DND-41 (cell line): Measurements from ENCODE around the gene HCRT.
A peak's percentile ranks its signal among the peaks of the same experiment; 100 is the strongest.

Experiments used
- ATAC-seq: fragments of 200-7000 bp; cut with Tn5 transposase; 3 replicates; pipeline ENCODE4 v1.9.1; 2021; ENCODE audit warnings: low read depth; ENCODE audit not compliant: insufficient read depth
- DNase-seq: peaks from one replicate; pipeline ENCODE4 v3.0.0-alpha.2; 2020
- H2AFZ ChIP-seq: 2 replicates; pipeline ENCODE4 v1.6.0; 2012; ENCODE audit warnings: low read depth, low read length
- H3K27ac ChIP-seq: 2 replicates; pipeline ENCODE4 v1.5.1; 2012; ENCODE audit warnings: low read length, inconsistent platforms
- H3K27me3 ChIP-seq: fragments of 200-600 bp; sonication (generic); 2 replicates; pipeline ENCODE4 v1.6.0; 2012; ENCODE audit warnings: low read length, mild to moderate bottlenecking, inconsistent platforms; ENCODE audit not compliant: insufficient read depth, poor library complexity
- H3K36me3 ChIP-seq: 2 replicates; pipeline ENCODE4 v1.5.1; 2012; ENCODE audit warnings: low read length, inconsistent platforms; ENCODE audit not compliant: insufficient read depth
- H3K4me1 ChIP-seq: 2 replicates; pipeline ENCODE4 v1.5.1; 2012; ENCODE audit warnings: mild to moderate bottlenecking, low read length; ENCODE audit not compliant: insufficient read depth
- H3K4me2 ChIP-seq: 2 replicates; pipeline ENCODE4 v1.6.0; 2012; ENCODE audit warnings: mild to moderate bottlenecking, moderate library complexity, low read length, inconsistent platforms; ENCODE audit not compliant: insufficient read depth
- H3K4me3 ChIP-seq, 2 experiments: fragments of 200-600 bp in 1 of 2; shearing (Covaris generic) in 1 of 2; 2 replicates each; pipeline ENCODE4 v1.5.1; 2012 to 2016; ENCODE audit warnings: inconsistent platforms in 2 of 2, low read length in 2 of 2, mild to moderate bottlenecking in 2 of 2, low read depth in 1 of 2, moderate library complexity in 1 of 2
- H3K79me2 ChIP-seq: 2 replicates; pipeline ENCODE4 v1.6.0; 2012; ENCODE audit warnings: low read length, inconsistent platforms; ENCODE audit not compliant: insufficient read depth
- H3K9ac ChIP-seq: 2 replicates; pipeline ENCODE4 v1.6.0; 2012; ENCODE audit warnings: low read depth, mild to moderate bottlenecking, inconsistent platforms, low read length, moderate library complexity
- H3K9me3 ChIP-seq: 2 replicates; pipeline ENCODE4 v1.5.1; 2012; ENCODE audit warnings: low read length, moderate library complexity, mild to moderate bottlenecking, inconsistent platforms; ENCODE audit not compliant: insufficient read depth, severe bottlenecking
- H4K20me1 ChIP-seq: 2 replicates; pipeline ENCODE4 v1.6.0; 2012; ENCODE audit warnings: low read length; ENCODE audit not compliant: insufficient read depth
- EZH2 ChIP-seq: IDR thresholded peaks from 3 replicates; pipeline ENCODE4 v1.6.1; 2012; ENCODE audit warnings: borderline replicate concordance, low read depth, mild to moderate bottlenecking, moderate library complexity, low read length, inconsistent platforms; ENCODE audit not compliant: severe bottlenecking
- TF ChIP-seq, protein P1 (sequence below): IDR thresholded peaks from 2 replicates; pipeline ENCODE4 v1.5.1; 2012; ENCODE audit warnings: borderline replicate concordance, low read length, moderate library complexity, mild to moderate bottlenecking; ENCODE audit not compliant: poor library complexity, severe bottlenecking; ENCODE audit errors: extremely low read depth

Gene HCRT

DNA sequence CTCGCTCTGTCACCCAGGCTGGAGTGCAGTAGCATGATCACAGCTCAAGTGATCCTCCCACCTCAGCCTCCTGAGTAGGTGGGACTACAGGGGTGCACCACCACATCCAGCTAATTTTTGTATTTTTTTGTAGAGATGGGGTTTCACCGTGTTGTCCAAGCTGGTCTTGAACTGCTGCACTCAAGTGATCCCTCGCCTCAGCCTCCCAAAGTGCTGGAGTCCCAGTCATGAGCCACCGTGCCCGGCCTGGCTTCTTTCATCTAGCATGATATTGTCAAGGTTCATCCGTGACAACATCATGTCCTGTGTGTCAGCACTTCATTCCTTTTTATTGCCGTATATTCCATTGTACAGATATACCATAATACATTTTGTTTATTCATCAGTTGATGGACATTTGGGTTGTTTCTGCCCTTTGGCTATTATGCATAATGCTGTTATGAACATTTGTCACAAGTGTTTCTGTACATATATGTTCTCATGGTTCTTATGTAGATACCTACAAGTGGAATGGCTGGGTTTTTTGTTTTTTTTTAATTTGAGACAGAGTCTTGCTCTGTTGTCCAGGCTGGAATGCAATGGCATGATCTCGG, 12.4 kb upstream of the HCRT start:
- peaks cover 27% of the 10 kb centered on the region for H3K36me3 ChIP-seq
- DNase-seq: no peak
- peaks cover 7% of the 10 kb centered on the region; the same call in 1 of the 2 replicates for H3K79me2 ChIP-seq
- no peak overlapping the region for H3K4me2 ChIP-seq
- peaks cover 23% of the 10 kb centered on the region for H3K4me1 ChIP-seq
- no peaks in the 10 kb centered on the region for H3K27me3 ChIP-seq
- no peak overlapping the region for H2AFZ ChIP-seq
- no peak overlapping the region for H3K27ac ChIP-seq
- no peak overlapping the region for H3K9ac ChIP-seq
- no peak for ATAC-seq
- no peaks in the 10 kb centered on the region for H4K20me1 ChIP-seq
- no peak overlapping the region for H3K4me3 ChIP-seq
- no peak for TF ChIP-seq EZH2
- TF ChIP-seq, protein P1, sequence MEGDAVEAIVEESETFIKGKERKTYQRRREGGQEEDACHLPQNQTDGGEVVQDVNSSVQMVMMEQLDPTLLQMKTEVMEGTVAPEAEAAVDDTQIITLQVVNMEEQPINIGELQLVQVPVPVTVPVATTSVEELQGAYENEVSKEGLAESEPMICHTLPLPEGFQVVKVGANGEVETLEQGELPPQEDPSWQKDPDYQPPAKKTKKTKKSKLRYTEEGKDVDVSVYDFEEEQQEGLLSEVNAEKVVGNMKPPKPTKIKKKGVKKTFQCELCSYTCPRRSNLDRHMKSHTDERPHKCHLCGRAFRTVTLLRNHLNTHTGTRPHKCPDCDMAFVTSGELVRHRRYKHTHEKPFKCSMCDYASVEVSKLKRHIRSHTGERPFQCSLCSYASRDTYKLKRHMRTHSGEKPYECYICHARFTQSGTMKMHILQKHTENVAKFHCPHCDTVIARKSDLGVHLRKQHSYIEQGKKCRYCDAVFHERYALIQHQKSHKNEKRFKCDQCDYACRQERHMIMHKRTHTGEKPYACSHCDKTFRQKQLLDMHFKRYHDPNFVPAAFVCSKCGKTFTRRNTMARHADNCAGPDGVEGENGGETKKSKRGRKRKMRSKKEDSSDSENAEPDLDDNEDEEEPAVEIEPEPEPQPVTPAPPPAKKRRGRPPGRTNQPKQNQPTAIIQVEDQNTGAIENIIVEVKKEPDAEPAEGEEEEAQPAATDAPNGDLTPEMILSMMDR: no peak
- H3K9me3 ChIP-seq: no peaks in the 10 kb centered on the region

DNA sequence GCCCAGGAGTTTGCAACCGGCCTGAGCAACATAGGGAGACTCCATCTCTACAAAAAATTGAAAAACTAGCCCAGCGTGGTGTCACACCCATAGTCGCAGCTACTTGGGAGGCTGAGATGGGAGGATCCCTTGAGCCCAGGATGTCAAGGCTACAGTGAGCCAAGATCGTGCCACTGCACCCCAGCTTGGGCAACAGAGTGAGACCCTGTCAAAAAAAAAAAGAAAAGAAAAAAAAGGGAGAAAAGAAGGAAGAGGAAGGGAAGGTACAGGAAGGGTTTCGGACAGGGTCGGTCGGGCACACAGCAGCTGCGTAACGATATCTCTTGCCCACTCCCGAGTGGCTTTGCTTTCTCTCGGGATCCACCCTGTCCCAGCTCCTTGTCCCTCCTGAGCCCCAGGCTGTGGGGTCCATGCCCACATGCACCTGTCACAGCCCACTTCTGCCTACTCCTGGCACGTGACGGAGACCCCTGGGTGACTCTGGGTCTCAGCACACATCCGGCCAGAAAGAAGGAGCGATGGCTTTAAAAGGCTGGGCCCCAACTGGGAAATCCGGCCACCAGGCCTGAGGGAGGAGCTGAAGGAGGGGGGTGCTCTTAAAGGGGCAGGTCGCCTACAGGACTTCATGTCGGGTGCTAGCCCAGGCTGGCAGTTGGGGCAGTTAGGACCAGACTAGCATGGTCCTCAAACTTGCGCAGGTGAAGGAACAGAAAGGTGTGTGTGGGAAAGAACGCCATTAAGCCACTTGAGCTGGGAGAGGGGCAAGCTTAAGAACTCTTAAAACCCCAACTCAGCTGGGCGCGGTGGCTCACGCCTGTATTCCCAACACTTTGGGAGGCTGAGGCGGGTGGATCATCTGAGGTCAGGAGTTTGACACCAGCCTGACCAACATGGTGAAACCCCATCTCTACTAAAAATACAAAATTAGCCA, 9.0 kb upstream of the HCRT start, which contains the start of gene GHDC:
GHDC (minus strand) TSS at position 526 of the 931 bp plus-strand sequence. CDS start 913 bp downstream, outside the sequence.
- H3K4me2 ChIP-seq: peak within 1 kb of the TSS; percentile 85
- H2AFZ ChIP-seq: peak within 1 kb of the TSS; percentile 97
- DNase-seq: peak; percentile 90
- H3K27ac ChIP-seq: peak within 1 kb of the TSS; percentile 89
- no peak for TF ChIP-seq EZH2
- TF ChIP-seq, protein P1: no peak
- peak within 1 kb of the TSS; percentile 63 for H3K9ac ChIP-seq
- H4K20me1 ChIP-seq: no peaks in the 10 kb centered on the region
- no peaks in the 10 kb centered on the region for H3K9me3 ChIP-seq
- H3K36me3 ChIP-seq: 0 out of 2 replicates have a peak, but pooled peaks cover 4% of the 10 kb centered on the region
- peak within 1 kb of the TSS; percentile 44 to 92; a peak in 3 of 4 replicates for H3K4me3 ChIP-seq
- peak; percentile 98 for ATAC-seq
- H3K79me2 ChIP-seq: peaks cover 7% of the 10 kb centered on the region; the same call in 1 of the 2 replicates
- no peaks in the 10 kb centered on the region for H3K27me3 ChIP-seq
- peaks cover 32% of the 10 kb centered on the region for H3K4me1 ChIP-seq

DNA sequence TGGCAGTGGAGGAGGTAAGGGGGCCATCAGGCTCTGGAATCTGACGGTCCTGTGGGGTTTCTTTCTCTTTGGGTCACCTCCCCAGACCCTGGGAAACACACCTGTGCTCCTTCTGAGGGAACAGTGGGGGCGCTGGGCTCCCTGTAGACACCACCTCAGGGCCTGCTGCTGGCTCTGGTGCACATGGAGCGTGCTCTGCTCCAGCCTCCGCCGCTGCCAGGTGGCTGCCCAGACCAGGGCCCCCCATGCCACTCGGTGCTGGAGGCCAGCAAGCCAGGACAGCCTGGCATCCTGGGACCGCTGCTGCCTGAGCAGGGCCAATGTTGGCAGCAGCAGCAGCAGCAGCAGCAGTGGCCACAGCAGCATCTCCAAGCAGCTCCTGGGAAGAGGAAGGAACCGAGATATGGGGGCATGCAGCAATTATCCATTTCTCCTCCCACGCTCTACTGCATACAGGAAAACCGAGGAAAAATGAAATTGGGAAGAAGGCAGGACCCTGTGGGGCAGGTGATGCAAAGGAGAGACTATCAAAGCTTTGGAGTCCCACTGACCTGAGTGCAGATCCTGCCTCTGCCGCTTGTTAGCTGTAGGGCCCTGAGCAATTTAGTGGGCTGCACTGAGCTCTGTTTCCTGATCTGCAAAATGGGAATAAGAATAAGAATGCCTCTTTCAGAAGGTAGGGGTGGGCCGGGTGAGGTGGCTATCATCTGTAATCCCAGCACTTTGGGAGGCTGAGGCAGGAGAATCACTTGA, 8.1 kb upstream of the HCRT start:
- H3K27ac ChIP-seq: peak overlapping the region; percentile 89
- TF ChIP-seq EZH2: no peak
- TF ChIP-seq, protein P1: no peak

More for the DNA sequence above, 8.1 kb upstream of the HCRT start:
- Histone ChIP-seq H3K9ac (peak overlapping the region; percentile 63), H4K20me1 (no peaks in the 10 kb centered on the region), H2AFZ (peak overlapping the region; percentile 97), H3K79me2 (peaks cover 7% of the 10 kb centered on the region; the same call in 1 of the 2 replicates), H3K27me3 (no peaks in the 10 kb centered on the region), H3K9me3 (no peaks in the 10 kb centered on the region), H3K36me3 (0 out of 2 replicates have a peak, but pooled peaks cover 4% of the 10 kb centered on the region), H3K4me1 (peaks cover 32% of the 10 kb centered on the region), H3K4me3 (peak overlapping the region; percentile 44 to 92; a peak in 3 of 4 replicates), H3K4me2 (peak overlapping the region; percentile 85)
- ATAC-seq: no peak
- DNase-seq: no peak
